ENCODE data around the gene PAM. TPM values are rescaled to one million over a fixed set of nuclear protein-coding genes. Genes with fewer than 3 reads are reported as not detected.
"Not testable (repeated sequence)": the region's sequence is repeated elsewhere in the genome, so short reads cannot be mapped to it uniquely, and the experiment has no call there.

The PAM gene
- total RNA-seq, 1 donor from 2014 or later: 264 TPM

DNA sequence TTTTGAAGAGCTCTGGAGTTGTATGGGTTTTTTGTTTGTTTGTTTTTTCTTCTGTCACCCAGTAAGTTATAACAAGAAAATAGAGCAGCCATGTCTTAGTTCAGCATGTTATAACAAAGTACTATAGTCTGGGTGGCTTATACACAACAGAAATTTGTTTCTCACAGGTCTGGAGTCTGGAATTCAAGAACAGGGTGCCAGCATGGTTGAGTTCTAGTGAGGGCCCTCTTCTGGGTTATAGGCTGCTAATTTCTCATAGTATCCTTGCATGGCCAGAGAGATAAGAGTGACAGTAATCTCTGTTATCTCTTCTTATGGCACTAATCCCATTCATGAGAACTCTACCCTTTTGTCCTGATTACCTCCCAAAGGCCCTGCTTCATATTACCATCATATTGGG, 250.2 kb downstream of the PAM start:
- no peak for DNase-seq

DNA sequence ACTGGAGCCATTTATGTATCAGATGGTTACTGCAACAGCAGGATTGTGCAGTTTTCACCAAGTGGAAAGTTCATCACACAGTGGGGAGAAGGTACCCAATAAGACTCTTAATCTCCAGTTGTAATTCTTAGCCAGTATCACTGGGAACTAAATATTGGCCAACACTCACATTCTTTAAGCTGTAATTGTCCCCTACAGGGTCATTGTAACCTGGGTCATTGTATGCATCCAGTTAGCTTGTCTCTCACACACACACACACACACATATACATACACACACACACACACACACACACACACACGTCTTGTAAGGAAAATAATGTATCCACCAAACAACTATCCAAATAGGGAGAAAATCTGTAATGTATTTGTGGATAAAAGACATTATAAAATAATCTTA, 251.8 kb downstream of the PAM start:
- no peak for DNase-seq

DNA sequence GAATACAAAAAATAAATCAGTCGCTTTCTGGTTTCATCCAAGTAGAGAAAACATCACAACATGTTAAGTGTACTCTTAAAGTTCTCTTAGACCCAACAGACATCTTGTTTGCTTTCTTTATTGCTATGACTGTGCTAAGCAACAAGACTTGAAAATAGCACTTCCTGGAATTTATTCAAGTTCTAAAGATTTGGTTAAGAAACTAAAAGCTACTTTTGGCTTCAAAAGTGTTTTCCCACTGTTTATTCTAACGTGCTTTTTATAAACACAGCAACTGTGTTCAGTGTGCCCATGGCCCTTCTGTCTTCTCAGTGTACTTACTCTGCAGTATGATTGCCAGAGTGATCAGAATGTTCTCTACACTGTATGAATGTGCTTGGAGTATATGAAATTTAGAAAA, 255.1 kb downstream of the PAM start:
- no peak for DNase-seq

DNA sequence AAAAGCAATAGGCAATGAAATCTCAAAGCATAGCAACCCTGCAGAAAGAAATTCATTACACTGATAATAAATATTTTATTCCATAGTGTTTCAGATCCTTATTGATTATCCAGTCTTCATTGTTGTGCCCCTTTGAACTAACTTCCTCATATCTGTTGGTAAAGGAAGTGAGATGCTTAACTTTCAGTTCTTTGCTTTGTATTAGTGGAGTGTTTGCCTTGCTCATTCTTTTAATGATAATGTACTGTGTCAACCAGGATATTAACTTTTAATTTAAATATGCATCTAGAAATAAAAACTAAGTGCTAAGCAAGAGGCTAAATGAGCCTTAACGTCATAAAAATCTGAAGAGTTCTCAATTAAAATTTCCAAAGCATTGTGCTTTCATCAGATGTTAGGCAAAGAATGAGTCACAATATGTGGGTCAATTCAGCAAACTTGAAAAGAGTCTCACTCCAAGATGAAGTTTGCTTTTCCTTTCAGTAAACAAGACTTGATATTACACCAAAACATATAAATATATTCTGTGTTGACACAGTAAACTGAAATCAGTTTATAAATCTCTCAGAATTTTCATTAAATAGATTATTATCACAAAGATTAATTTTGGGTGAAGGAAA, 258.9 kb downstream of the PAM start:
- DNase-seq: no peak

DNA sequence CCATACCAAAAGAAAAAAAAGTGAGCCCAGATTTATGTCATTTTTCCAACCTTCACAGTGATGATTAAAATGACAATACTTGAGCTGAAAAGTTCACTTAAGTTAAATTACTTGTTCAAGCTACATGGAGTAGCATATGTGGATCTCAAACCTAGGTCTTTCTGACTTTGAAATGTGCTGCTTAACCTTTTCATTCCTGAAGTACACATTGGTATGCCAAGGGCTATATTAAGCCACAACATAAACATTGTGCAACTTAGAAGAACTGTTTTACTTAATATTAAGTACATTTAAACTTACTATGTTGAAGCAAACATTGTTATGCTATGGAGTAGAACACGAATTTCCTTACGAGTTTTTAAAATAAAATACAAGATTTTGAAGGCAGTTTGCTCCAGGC, 259.9 kb downstream of the PAM start:
- DNase-seq: no peak

DNA sequence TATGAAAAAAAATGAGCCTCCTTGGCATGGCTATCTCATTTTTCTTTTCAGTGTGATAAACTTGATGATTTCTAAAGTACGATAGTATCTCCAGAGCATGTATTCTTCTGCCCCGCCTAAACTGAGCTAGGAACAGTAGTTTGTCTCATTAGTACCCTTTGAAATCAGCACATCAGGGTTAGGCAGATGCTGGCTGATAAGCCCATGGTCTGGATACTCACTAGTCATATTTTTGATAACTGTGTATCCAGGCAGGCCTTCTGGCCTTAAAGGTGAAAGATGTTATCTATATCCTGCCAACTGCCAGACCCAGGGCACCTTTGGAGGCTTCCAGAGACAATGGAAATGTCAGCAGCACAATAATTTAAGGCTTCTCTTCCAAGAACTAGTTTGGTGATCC, 261.1 kb downstream of the PAM start:
- DNase-seq: no peak

DNA sequence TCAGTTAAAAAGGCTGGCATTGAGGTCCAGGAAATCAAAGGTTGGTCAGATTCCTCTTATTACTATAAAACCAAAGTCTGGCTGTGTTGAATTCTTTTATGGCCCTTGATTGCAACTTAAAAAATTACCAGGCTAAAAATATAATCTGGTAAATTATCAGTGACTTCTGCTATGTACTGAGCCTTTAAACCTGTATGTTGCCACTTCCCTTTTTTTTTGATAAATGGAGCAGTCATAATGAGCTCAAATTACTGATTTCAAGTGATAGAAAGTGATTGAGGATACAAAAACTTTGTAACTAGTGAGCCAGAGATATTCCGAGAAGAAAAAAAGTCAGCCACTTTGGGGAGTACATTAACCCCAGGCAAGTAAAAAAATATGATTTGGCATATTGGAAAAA, 264.7 kb downstream of the PAM start:
- no peak for DNase-seq

DNA sequence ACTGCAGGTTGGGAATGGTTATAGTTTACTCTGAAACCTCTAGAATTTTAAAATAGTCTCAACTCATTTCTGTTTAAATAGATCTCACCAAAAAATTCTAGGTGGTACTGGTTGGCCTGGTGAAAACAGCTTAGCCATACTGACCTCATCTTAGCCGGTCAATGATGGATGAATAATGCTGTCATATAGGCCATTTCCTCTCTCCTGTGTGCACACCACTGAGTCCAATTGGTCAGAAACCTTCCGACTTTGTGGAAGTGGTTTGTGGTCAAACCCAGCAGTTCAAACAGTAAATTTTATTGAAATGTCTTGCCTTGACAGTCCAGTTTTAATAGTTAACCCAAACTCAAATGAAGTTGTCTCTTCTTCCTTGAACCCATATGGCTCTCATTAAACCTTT, 266.2 kb downstream of the PAM start:
- no peak for DNase-seq

DNA sequence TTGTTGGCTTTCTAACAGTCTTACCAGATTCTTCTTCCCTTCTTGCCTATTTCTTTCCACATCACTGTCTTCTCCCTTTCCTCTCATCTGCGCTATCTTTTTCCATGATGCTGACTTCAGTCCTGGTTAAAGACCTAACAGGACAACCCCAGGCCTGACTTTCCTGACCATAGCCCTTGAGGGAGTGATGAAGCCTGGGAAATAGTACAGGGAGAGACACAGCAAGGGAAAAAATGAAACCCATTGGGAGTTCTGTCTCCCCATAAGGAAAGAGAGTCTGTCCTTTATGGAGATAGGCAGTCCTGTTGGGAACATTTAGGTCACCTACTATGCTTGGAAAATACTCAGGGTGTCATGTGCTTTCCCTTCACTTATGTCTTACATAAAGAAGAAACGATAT, 272.2 kb downstream of the PAM start:
- DNase-seq: no peak

DNA sequence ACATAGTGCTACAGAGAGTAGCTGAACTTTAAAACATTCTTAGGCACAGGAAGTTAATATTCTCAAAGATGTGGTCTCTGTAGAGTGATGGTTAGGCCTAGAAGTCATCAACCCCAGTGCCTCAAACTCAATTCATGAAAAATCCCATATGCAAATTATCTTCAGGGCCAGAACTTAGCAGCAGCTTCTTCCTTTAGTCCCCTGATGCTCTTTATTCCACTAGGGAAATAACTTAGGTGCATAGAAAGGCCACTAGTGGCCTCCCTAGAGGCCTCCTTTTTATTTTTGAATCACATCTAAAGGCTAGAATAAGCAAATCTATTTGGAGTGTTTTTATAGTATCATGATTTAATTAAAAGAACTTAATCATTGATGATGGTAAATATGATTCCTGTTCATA, 276.5 kb downstream of the PAM start:
- peak; percentile 9 for DNase-seq

DNA sequence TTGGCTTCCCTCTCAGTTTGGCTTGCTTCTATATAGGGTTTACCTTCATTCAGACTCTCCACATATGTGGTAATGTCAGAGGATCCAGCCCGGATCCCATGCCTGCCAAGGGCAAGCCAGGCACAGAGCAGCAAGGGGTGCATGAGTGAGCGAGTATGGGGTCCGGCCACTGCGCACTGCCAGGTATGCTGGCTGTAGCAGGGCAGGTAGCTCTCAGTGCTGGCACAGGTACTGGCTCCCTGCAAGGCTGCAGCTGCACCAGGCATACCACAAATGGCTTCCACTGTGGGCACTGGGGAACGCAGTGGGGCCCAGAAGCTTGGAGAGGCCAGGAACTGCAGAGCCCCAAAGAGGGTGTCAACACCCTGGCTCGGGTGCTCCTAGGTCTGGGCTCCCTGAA, 278.6 kb downstream of the PAM start:
- DNase-seq: no peak

DNA sequence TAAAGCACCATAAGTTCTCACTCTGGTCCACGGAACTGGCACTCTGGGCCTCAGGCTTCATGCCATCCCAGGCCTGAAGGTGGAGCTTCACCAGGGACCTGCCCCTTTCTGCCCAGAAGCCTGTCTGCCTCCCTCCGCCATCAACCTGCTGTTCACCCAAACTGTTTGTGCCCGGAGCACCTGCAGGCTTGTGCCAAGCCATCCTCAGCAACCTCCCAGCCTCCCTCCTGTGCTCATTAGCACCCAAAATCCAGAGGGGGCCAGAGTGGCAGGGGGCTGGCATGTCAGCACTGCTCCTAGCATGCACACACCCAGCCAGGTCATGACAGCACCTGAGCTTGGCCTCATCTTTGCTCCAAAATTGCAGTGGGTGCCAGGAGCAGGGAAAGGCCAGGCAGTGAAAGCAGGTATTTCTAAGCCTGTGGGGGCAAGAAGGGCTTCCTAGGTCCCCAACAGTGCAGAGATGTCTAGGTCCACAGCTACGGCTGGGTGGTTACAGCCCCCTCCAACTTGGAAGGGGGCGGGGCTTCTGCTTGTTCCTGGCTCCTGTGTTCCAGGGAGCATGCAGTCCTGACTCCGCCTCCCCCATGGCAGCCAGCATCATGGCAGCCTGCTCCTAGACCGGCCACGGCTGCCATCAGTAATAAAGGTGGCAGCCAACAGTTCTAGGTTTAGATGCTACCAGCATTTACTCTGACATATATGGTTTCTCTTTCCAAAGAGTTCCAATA, 279.7 kb downstream of the PAM start:
- no peak for DNase-seq

DNA sequence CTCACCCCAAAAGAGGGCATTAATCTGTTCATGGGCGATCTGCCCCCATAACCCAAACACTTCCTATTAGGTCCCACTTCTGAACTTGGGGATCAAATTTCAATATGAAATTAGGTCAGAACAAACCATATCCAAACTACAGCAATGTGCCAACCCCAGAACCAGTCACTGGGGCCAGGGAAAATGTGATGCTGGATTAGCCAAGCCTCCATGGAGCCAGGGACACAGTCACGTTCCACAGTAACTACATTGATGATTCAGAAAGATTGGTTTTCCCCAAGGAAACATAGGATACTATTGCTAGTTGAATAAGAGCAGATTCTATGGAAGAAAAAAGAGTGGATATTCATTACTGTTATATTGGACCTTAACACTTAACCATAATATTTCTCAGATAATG, 280.6 kb downstream of the PAM start:
- no peak for DNase-seq

DNA sequence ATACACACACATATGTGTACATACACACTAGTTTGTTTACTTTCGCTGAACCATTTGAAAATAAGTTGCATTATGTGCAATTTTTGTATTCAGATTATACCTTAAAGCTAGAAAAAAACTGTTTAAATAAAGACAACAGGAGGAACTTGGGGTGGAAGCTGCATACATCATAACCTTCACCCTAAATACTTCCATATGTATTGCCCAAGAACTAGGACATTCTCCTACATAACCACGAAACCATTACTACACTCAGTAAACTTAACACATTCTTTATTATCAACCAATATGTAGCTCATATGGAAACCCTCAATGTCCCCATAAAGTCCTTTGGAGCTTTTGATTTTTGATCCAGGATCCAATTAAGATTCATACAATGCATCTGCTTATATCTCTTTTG, 281.5 kb downstream of the PAM start:
- DNase-seq: no peak

DNA sequence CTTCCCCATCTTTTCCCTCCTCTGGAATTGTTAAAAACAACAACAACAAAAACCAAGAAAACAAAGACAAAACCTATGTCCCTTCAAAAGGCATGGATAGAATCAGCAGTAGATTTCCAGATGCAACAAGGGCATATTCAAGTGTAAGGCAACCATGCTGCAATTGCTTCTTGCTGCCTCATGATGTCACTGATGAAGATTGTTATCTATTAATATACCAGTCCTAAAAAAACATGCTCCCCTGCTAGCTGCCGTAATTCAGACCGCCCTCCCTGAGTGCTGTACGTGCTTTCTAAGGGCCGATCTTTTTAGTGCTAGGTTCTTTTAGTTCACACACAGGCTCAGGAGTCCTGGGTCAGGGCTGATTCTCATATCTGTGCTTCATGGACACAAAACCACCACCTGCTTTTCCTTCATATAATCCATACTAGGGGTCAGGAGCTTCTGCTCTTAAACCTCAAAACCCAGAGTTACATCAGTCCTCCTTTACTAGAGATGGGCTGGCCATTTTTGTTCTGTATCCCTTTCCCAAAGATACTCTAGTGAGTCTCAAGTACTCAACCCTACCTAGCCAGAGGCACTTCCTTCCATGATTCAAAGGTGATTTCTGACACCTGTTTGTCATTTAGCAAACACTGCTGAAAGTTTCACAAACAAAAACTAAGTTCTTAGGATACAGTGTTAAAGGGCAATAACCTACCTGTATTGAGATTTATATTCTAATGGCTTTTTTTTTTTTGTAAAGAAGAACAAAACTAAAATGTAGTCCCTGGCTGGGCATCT, 282.8 kb downstream of the PAM start:
- no peak for DNase-seq

DNA sequence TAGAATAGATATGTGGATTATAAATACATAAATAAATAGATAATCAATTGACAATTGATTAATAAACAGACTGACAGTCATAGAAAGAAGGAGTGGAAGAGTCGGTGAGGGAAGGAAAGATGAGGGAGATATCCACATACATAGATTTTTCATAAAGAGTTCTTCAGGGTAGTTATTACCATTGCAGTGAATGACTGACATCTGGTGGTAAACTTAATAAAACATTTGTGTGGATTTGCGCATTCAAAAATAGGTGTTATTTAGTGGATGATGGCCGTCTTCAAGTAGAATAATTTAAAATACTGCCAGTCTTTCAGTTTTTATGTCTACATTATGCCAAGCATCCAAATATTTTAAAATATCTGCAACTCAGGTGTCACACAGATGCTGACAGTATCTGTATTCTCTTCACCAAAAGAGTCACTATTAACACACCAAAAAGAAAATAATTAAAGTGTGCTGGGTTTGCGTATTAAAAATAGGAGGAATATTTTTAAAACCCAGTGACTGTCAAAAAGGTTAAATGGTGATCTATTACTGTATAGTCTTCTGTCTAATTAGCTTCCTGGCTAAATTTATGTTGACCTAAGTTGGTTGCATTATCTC, 286.1 kb downstream of the PAM start:
- DNase-seq: peak; percentile 77

DNA sequence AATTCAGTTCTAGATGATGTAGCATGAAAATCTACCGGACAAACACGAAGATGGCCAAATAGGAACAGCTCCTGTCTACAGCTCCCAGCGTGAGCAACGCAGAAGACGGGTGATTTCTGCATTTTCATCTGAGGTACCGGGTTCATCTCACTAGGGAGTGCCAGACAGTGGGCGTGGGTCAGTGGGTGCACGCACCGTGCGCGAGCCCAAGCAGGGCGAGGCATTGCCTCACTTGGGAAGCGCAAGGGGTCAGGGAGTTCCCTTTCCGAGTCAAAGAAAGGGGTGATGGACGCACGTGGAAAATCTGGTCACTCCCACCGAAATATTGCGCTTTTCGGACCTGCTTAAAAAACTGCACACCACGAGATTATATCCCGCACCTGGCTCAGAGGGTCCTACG, 291.6 kb downstream of the PAM start:
- not testable (repeated sequence) for DNase-seq

DNA sequence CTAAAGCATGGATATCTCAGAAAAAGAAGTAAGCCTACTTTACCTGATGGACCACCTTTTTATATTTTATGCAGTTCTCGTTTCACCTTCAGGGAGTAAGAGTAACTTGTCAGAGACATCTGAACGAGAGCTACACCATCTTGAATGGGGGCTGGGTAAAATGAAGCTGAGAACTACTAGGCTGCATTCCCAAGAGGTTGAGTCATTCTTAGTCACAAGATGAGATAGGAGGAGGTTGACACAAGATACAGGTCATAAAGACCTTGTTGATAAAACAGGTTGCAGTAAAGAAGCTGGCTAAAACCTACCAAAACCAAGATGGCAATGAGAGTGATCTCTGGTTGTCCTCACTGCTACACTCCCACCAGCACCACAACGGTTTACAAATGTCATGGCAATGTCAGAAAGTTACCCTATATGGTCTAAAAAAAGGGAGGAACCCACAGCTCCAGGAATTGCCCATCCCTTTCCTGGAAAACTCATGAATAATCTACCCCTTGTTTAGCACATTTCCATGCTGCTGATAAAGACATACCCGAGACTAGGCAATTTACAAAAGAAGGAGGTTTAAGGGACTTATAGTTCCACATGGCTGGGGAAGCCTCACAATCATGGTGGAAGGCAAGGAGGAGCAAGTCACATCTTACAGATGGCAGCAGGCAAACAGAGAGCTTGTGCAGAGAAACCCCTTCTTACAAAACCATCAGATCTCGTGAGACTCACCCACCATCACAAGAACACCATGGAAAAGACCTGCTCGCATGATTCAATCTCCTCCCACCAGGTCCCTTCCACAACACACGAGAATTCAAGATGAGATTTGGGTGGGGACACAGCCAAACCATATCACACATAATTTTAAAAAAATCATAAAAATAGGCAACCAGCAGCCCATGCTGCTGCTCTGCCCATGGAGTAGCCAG, 302.4 kb downstream of the PAM start:
- no peak for DNase-seq

DNA sequence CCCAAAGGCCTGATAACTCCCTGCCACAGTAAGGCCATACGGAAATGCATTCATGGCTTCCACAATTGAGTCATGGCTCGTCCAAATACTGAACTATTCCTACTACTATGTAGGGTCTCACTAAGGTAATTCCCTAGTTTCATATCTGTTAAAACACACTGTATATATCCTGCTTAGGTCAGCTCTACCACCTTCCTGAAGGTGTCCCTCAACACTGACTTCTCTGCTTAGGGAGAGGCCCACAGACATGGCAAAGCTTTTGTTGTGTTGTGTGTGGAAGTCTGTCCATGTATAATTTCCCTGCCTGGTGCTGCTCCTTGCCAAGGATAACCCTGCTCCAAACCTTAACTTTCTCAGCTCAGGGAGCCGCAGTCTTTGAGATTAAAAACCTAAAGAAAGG, 304.4 kb downstream of the PAM start:
- DNase-seq: no peak

DNA sequence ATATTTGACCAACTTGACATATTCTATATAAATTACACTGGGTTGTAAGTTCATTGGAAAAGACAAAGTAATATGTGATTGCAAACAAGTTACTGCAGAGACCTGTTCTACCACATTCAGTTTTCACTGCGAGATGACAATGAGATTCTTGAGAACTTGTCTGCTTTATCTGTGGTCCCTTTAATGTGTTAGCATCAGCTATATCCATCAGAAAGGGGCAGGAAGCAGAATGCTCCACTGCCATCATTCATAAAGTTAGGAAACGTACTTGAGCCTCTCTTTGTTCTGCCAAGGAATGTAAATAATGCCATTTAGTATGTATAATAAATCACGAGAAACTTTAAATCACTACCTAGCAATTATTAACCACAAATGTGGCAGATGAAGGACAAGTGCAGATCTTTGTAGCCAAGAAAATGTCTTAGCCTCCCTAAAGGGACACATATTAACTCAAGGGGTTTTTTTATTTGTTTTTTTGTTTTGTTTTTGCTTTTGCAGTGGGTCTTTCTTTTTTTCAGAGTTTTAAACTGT, 305.4 kb downstream of the PAM start:
- no peak for DNase-seq

DNA sequence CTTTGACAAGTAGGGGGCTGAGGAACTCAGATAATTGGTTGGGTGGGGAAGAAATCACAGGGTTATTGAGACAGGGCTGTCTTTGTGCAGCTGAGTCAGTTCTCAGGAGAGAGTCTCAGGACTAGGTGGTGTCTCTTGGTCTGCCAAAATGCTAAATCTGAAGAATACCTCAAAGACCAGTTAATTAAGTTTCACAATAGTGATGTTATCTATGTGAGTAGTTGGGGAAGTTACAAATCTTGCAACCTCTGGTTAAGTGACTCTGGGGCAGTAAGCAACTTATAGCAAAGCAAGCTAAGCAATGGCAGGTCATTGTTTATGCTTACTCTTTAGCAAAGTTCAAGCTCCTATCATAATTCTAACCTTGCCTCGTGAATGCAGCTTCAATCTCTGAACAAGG, 311.2 kb downstream of the PAM start:
- DNase-seq: no peak

DNA sequence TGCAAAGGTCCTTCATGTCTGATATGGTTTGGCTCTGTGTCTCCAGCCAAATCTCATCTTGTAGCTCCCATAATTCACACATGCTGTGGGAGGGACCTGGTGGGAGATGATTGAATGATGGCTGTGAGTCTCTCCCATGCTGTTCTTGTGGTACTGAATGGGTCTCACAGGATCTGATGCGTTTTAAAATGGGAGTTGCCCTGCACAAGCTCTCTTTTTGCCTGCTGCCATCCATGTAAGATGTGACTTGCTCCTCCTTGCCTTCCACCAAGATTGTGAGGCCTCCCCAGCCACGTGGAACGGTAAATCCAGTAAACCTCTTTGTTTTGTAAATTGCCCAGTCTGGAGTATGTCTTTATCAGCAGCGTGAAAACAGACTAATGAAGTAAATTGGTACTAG, 318.4 kb downstream of the PAM start:
- DNase-seq: not testable (repeated sequence)

All from dermis blood vessel endothelial cell (primary cell).